RWPE1 (cell line): ENCODE data around the gene POLD4.
"Not testable (repeated sequence)": the region's sequence is repeated elsewhere in the genome, so short reads cannot be mapped to it uniquely, and the experiment has no call there.

Source experiments
- CTCF ChIA-PET: fragments of 350-600 bp; sonication (Branson Sonifier 250); formaldehyde crosslinking; extraction: SDS; loops from one replicate; lab custom pipeline; 2021; lab: Yijun Ruan, JAX
- POLR2A ChIA-PET: fragments of 400-600 bp; formaldehyde crosslinking; extraction: SDS; loops from one replicate; lab custom pipeline; 2020; ENCODE audit warnings: antibody characterized with exemption; ENCODE audit not compliant: low non-redundant PET; lab: Yijun Ruan, JAX
- DNase-seq: peaks from one replicate; pipeline ENCODE4 v3.0.0; 2012; ENCODE audit warnings: low spot score
- H3K27ac ChIP-seq: fragments of 450-650 bp; 2 replicates; pipeline ENCODE4 v1.5.1; 2017
- CTCF ChIP-seq: fragments of 450-650 bp; conservative IDR thresholded peaks from 2 replicates; pipeline ENCODE4 v1.5.1; 2017; ENCODE audit warnings: low read depth, mild to moderate bottlenecking

POLD4 gene

GRCh38 chr11:67353317-67354074, at the start of gene POLD4:
TSS of gene POLD4 (minus strand) at chr11:67353546. CDS start at chr11:67353399, 147 bp downstream.
- peak within 1 kb of the TSS; percentile 97 for H3K27ac ChIP-seq
- ChIA-PET CTCF (interaction anchor here (0.5 to 5.9 kb wide), 5 partner anchors 16 to 164 kb away, joined by 3 to 113 read pairs (median 4); partner anchors contain the start of gene CLCF1), POLR2A (interaction anchor here (0.6 to 2.7 kb wide), 5 partner anchors 20 to 287 kb away, joined by 3 to 11 read pairs (median 4); partner anchors contain the start of gene CLCF1)
- no peak for TF ChIP-seq CTCF
- peak; percentile 95 for DNase-seq

- ChIA-PET CTCF (interaction anchor here (0.6 to 1.4 kb wide), 3 partner anchors 12 to 1154 kb away, joined by 3 to 5 read pairs (median 5); partner anchors contain the start of gene RAD9A), POLR2A (interaction anchor here (0.6 kb wide), 1 partner anchor 175 kb away, joined by 4 read pairs; no protein-coding TSS in a partner anchor)
- DNase-seq, result not testable (repeated sequence)
- H3K27ac ChIP-seq, result peak overlapping the region; percentile 94
Measured at GRCh38 chr11:67403085-67403484, 49.7 kb upstream of the POLD4 start.

- peak overlapping the region; percentile 94 for H3K27ac ChIP-seq
- ChIA-PET CTCF (interaction anchor here (0.6 to 2.0 kb wide), 10 partner anchors 11 to 1155 kb away, joined by 3 to 12 read pairs (median 4); partner anchors contain the start of genes RAD9A and RPS6KB2), POLR2A (interaction anchor here (0.6 to 2.4 kb wide), 11 partner anchors 9 to 175 kb away, joined by 3 to 14 read pairs (median 4); partner anchors contain the start of genes RAD9A, RPS6KB2 and TMEM134)
- not testable (repeated sequence) for DNase-seq
Measured at GRCh38 chr11:67402192-67402839, 49.0 kb upstream of the POLD4 start.

GRCh38 chr11:67401495-67402191, 48.3 kb upstream of the POLD4 start, which contains the start of gene PPP1CA:
TSS of gene PPP1CA (minus strand) at chr11:67401858. CDS start at chr11:67401782, 76 bp downstream.
- ChIA-PET CTCF (interaction anchor here (0.6 to 2.0 kb wide), 17 partner anchors 10 to 105 kb away, joined by 3 to 13 read pairs (median 4); partner anchors contain the start of genes RAD9A and RPS6KB2), POLR2A (interaction anchor here (0.6 to 2.4 kb wide), 12 partner anchors 9 to 146 kb away, joined by 3 to 14 read pairs (median 4); partner anchors contain the start of genes RAD9A, RPS6KB2 and TMEM134)
- peak within 1 kb of the TSS; percentile 94 for H3K27ac ChIP-seq
- peak; percentile 85 for TF ChIP-seq CTCF
- DNase-seq, result peak; percentile 95

GRCh38 chr11:67400942-67401494, 47.7 kb upstream of the POLD4 start:
- DNase-seq, result no peak
- CTCF ChIA-PET, result interaction anchor here (0.6 to 2.0 kb wide), 14 partner anchors 9 to 105 kb away, joined by 3 to 13 read pairs (median 4); partner anchors contain the start of genes CABP4, RAD9A and RPS6KB2

More at GRCh38 chr11:67400942-67401494, 47.7 kb upstream of the POLD4 start:
- peak overlapping the region; percentile 94 for H3K27ac ChIP-seq
- POLR2A ChIA-PET, result interaction anchor here (0.6 to 2.4 kb wide), 6 partner anchors 9 to 104 kb away, joined by 3 to 14 read pairs (median 6); partner anchors contain the start of genes RAD9A, RPS6KB2 and TMEM134
- TF ChIP-seq CTCF, result no peak
